ENCODE results near the gene NINJ1.

The NINJ1 gene

DNA sequence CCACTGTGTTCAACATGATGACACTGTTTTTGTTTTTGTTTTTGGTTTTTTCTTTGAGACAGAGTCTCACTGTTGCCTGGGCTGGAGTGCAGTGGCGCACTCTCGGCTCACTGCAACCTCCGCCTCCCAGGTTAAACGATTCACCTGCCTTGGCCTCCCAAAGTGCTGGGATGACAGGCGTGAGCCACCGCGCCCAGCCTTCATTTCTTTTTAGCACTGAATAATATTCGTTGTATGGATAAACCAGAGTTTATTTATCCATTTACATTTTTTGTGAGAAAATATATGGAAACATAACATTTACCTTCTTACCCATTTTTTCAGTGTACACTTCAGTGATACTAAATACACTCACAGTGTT is 33.8 kb downstream of the NINJ1 start:
- DNase-seq (ENCODE audit: low spot score) = no peak
- no peaks in the 10 kb centered on the region for H3K27me3 Mint-ChIP-seq (ENCODE audit: low read depth)
- H3K27ac Mint-ChIP-seq = peak overlapping the region; percentile 23
- H3K9me3 Mint-ChIP-seq = peaks cover 24% of the 10 kb centered on the region
- H3K4me3 Mint-ChIP-seq = peak overlapping the region; percentile 7
- peaks cover 52% of the 10 kb centered on the region for H3K4me1 Mint-ChIP-seq (ENCODE audit: low read depth)
- H3K36me3 Mint-ChIP-seq (ENCODE audit: low read depth) = peaks cover 38% of the 10 kb centered on the region

DNA sequence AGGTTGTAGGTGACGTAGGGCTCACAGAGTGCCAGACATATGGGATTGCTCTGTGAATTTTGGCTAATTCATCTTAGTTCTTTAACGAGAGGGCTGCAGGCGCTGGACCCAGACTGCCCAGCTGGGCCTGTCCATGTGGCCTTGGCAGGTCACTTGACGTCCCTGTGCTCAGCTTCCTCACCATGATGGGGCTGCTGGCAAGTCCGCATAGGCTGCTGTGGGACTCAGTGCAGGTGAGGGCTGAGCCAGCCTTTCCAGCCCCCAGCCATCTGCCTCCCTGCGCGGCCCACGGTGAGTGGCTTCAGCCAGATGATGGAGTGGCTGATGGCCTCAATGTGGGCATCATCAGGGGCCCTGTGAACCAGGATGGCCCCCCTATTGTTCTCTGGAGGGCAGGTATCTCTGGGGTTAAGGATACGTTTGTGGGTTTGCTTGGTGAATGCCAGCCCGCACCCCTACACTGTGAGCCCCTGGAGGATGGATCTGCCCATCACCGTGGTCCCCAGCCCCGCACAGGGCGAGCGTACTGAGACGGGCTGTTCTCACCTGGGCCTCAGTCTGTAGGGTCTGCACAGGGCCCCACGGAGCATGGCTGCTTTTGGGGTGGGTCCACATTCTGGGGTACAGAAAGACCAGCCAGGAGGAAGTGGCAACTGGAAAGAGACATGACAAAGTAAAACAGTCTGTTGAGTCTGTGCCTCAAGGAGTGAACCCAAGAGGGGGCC is 34.3 kb downstream of the NINJ1 start:
- Mint-ChIP-seq H3K4me1 (ENCODE audit: low read depth) (peaks cover 49% of the 10 kb centered on the region), H3K27me3 (ENCODE audit: low read depth) (no peaks in the 10 kb centered on the region), H3K4me3 (peak overlapping the region; percentile 88), H3K36me3 (ENCODE audit: low read depth) (peaks cover 33% of the 10 kb centered on the region), H3K9me3 (peaks cover 21% of the 10 kb centered on the region), H3K27ac (peak overlapping the region; percentile 58)
- no peak for DNase-seq (ENCODE audit: low spot score)

DNA sequence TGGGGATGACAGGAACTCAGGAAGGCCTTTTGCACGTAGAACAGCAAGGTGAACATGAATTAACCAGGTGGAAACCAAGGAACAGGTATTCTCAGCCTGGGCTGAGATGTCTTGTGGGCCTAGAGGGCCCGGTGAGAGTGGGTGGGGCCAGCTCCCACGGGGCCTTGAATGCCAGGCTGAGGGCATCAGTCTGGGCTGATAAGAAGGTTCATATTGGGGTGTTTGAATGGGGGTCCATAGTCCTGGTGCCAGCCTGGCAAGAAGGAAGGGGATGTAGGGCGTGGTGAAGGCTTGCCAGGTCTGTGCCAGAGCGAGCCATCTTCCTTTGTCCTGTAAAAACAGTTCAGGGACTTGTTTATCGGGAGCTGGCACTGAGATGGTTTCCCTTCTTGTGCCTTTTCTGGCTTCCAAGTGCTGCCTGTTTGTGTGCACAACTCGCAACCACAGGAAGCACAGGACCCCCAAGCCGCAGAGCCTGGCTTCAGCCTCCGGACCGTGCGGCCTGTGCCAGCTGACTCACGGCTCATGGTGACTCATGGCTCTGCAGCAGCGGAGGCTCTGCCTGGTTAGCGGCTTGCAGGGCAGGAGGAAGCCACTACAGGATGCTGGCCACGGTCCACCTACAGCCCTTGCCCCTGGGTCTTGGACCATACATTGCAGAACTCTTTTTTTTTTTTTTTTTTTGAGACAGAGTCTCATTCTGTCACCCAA is 35.7 kb downstream of the NINJ1 start:
- Mint-ChIP-seq H3K36me3 (ENCODE audit: low read depth) (peaks cover 23% of the 10 kb centered on the region), H3K27me3 (ENCODE audit: low read depth) (no peaks in the 10 kb centered on the region), H3K4me3 (peak overlapping the region; percentile 88), H3K27ac (peak overlapping the region; percentile 88), H3K9me3 (peaks cover 10% of the 10 kb centered on the region), H3K4me1 (ENCODE audit: low read depth) (peaks cover 54% of the 10 kb centered on the region)
- peak; percentile 78 for DNase-seq (ENCODE audit: low spot score)

DNA sequence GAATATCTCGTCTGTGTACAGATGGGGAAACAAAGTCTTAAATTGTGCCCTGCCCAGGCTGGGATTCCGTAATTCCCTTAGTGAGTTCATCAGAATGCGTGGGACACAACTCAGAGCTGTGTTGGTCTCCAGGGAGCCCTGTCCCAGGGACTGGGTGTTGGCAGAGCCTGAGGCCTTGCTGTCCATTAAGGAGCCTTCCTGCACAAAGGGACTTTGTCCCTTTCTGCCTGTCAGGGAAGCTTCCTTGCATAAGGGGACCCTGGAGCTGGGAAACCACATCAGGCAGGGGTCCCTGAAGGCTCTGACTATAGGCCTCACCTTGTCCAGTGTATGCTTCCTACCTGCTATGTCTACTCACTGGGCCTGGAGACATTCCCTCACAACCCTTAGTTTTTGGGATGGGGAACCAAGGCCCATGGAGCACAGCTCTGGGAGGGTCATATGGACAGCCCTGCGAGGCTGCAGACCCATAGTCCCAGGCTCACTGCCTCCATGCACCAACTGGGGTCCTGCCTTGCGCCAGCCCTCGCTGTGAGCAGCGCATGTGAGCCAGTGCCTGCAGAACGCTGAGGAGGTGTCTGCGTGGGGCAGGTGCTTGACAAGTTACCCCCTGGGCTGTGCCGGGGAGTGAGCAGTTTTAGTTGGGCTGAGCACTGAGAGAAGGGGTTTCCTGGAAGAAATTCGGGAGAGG is 36.4 kb downstream of the NINJ1 start:
- Mint-ChIP-seq H3K4me3 (peak overlapping the region; percentile 88), H3K4me1 (ENCODE audit: low read depth) (peaks cover 55% of the 10 kb centered on the region), H3K27ac (peak overlapping the region; percentile 88), H3K9me3 (peaks cover 10% of the 10 kb centered on the region), H3K27me3 (ENCODE audit: low read depth) (no peaks in the 10 kb centered on the region), H3K36me3 (ENCODE audit: low read depth) (peaks cover 20% of the 10 kb centered on the region)
- no peak for DNase-seq (ENCODE audit: low spot score)

DNA sequence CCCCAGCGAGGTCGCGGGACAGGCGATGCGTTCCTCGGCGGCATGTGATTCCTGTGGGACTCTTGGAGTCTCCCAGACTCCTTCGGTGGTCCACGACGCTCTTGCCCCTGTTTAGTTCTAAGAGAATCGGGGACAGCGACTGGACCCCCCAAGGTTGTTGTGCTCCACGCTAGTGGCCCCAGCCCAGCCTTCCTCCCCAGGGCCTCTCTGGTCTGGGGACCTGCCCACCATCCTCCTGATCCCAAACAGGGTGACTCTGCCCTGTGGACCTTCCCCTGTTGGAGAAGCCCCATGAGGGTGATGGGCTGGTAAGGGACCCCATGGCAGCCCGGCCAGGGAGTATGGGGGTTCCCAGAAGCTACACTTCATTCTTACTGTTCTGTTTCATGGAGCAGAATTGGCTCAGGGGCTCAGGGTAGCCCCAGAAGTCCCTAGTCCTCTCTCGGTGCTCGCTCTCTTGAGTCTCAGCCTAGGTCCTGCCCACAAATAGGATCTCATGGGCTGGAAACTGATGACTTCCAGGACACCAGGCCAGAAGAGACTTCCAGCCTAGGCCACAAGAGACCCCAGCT is 37.2 kb downstream of the NINJ1 start:
- no peaks in the 10 kb centered on the region for H3K27me3 Mint-ChIP-seq (ENCODE audit: low read depth)
- H3K27ac Mint-ChIP-seq = peak overlapping the region; percentile 88
- peaks cover 57% of the 10 kb centered on the region for H3K4me1 Mint-ChIP-seq (ENCODE audit: low read depth)
- peaks cover 15% of the 10 kb centered on the region for H3K36me3 Mint-ChIP-seq (ENCODE audit: low read depth)
- peaks cover 8% of the 10 kb centered on the region for H3K9me3 Mint-ChIP-seq
- H3K4me3 Mint-ChIP-seq = peak overlapping the region; percentile 88
- DNase-seq (ENCODE audit: low spot score) = no peak

DNA sequence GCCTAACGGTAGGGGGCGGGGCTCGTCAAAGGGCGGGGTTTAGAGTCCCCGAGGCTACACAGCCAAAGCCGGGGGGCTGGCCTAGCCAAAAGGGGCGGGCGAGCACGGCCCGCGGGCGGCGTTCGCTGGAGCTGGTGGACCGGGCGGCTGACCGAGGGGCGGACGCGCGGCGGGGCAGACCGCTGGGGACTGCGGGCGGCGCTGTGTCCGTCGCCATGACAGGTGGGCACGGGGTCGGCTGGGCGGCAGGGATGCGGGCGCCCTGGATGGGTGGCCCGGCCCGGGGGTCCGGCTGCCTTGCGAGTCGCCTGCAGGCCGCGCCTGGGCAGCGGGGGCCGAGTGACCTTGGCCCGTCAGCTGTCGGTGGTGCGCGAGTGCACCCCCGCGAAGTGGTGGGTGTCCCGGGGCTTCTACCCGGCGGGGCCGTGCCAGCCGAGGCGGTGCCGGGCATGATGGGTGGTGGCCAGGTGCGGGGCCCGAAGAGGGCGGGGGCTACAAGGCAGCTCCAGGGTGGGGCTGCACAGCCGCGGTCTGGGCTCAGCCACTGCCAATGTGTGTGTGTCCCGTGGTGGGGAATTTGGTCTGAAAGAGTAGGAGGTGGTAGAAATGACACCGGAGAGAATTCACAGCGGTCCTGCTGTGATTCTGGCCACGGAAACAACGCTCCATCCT is 37.8 kb downstream of the NINJ1 start, which contains the start of gene CARD19:
TSS of gene CARD19 (plus strand) at position 87 of the 672 bp plus-strand sequence. CDS start at position 216, 129 bp downstream.
- DNase-seq (ENCODE audit: low spot score) = peak; percentile 57
- Mint-ChIP-seq H3K4me3 (peak within 1 kb of the TSS; percentile 88), H3K27ac (peak within 1 kb of the TSS; percentile 98), H3K27me3 (ENCODE audit: low read depth) (no peaks in the 10 kb centered on the region), H3K9me3 (peaks cover 10% of the 10 kb centered on the region), H3K36me3 (ENCODE audit: low read depth) (peaks cover 15% of the 10 kb centered on the region), H3K4me1 (ENCODE audit: low read depth) (peaks cover 63% of the 10 kb centered on the region)

DNA sequence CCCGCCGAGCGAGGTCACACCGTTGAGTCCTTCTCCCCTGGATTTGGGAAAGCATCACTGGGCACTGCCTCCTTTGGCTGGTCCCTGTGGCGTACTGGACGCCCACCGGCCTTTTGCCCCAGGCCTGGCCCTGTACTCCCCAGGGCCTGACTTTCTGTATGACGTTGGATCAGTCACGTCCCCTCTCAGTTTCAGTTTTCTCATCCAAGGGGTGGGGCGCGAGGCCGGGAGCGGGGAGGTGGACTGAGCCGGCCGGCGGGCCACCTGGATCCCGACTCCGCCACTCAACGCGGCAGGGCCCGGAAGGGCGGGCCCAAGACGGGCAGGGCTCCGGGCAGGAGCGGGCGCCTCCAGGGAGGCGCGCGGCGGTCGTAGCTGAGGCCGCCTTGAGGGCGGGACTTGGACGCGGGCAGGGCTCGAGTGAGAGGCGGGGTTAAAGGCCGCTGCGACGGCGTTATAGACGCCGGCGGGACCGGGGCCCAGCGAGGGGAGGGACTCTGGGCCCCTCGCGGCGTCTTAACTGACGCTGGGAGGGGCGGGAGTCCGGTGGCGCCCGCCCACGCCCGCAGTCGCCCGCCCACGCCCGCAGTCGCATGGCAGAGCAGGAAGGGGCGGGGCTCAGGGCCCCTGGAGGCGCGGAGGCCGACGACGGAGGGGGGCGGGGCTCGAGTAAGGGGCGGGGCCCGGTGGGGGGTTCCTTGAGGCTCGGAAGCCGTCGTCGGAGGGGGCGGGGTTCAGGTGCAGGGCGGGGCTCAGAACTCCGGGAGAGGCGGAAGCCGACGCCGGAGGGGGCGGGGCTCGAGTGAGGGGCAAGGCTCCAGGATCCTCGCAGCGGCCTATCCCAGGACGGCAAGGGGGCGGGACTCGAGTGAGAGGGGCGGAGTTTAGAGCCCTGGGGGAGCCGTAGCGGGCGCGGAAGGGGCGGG is 38.6 kb downstream of the NINJ1 start:
- H3K9me3 Mint-ChIP-seq = peaks cover 10% of the 10 kb centered on the region
- peaks cover 17% of the 10 kb centered on the region for H3K36me3 Mint-ChIP-seq (ENCODE audit: low read depth)
- peaks cover 63% of the 10 kb centered on the region for H3K4me1 Mint-ChIP-seq (ENCODE audit: low read depth)
- peak overlapping the region; percentile 84 for H3K4me3 Mint-ChIP-seq
- H3K27ac Mint-ChIP-seq = peak overlapping the region; percentile 98
- H3K27me3 Mint-ChIP-seq (ENCODE audit: low read depth) = no peaks in the 10 kb centered on the region
- peak; percentile 99 for DNase-seq (ENCODE audit: low spot score)

DNA sequence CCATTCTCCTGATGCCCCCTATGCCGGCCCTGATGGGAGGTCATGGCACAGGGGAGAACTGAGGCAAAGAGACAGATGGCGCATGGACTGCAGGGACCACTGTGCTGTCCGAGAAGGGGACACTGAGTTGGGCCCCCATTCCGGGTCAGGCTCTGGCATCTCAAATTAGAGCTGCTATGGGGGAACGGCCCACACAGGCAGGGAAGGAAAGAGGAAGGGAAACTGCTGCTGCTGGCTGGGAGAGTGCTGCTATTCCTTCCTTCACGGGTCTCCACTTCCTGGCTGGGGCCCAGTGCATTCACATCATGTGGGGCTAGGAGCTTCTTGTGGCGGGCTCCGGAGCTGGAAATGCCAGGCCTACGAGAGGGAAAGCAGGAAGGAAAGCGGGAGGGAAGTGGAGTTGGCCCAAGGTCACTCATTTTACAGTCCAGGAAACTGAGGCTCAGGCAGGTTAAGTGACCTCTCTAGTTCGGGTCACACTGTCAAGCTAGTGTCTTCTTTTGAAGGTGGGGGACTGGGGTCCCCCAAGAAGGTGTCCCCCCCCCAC is 39.3 kb downstream of the NINJ1 start:
- H3K27me3 Mint-ChIP-seq (ENCODE audit: low read depth) = no peaks in the 10 kb centered on the region
- peaks cover 22% of the 10 kb centered on the region for H3K36me3 Mint-ChIP-seq (ENCODE audit: low read depth)
- DNase-seq (ENCODE audit: low spot score) = no peak
- H3K4me3 Mint-ChIP-seq = peak overlapping the region; percentile 84
- peaks cover 60% of the 10 kb centered on the region for H3K4me1 Mint-ChIP-seq (ENCODE audit: low read depth)
- peaks cover 9% of the 10 kb centered on the region for H3K9me3 Mint-ChIP-seq
- H3K27ac Mint-ChIP-seq = peak overlapping the region; percentile 98

DNA sequence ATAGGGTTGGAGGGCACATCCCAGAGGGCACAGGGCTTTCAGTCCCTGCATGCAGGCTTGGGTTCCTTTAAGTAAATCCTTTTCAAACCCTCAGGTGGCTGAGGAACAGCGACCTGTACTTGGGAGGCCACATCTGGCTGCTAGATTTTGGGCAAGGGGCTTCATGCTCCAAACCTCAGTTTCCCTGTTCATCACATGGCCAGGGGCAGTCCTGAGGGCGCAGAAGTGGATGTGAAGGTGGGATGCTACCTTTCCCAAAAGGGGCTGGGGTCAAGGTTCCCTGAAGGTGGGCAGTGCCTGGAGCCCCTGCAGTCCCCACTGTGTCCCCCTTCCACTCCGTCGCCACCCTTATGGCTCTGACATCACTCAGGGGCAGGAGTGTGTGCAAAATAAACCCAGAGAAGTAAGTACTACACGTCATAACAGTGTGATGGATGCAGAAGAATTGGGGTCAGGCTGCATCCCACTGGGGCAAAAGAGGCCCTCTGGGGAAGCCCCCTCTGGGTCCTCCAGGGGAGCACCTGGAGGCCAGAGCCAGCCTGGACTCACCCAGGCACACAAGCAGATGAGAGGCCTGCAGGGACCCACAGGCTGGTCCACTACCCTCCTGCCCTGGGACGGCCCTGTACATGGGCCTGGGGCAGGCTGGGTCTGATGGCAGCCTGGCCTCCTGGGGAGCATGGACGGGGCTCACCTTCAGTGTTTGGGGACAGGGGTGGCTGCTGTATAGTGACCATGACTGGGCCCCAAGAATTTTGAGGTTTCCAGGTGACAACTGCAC is 40.0 kb downstream of the NINJ1 start:
- peaks cover 25% of the 10 kb centered on the region for H3K36me3 Mint-ChIP-seq (ENCODE audit: low read depth)

DNA sequence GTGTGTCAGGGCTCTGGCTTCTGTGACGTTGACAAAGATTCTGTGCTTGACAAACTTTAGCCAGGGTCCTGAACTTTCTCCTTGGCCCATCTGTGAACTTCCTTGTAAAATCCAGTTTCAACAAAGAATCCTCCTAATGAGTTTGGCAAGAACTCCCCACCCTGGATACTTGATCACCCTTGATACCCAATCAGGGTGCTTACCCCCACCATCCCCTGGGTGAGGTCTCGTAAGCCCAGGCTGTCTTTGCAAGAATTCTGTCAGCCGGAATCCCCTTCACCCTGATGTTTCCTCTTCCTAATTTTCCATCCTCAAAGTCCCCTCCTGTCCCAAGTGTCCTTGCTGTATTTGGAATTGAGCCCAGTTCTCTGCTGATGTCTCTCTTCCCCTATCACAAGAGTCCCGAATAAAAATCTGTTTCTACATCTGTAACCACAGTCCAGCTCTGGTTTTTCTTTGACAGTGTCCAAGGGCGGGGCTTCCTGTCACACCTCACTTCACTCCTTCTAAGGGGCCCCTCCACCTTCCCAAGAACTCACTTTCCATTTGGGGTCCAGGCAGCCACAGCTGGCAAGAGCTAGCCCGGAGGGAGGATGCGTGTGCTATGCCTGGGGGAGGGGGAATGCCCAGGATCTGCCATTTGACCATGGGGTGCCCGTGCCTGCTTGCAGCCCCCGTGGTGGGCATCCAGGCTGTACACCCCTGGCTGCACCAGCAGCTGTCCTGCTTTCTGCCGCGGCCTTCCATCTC is 40.7 kb downstream of the NINJ1 start:
- Mint-ChIP-seq H3K4me3 (peak overlapping the region; percentile 84), H3K36me3 (ENCODE audit: low read depth) (peaks cover 31% of the 10 kb centered on the region), H3K27ac (peak overlapping the region; percentile 98), H3K4me1 (ENCODE audit: low read depth) (peaks cover 54% of the 10 kb centered on the region), H3K9me3 (peaks cover 9% of the 10 kb centered on the region), H3K27me3 (ENCODE audit: low read depth) (no peaks in the 10 kb centered on the region)
- DNase-seq (ENCODE audit: low spot score) = peak; percentile 34

More for the DNA sequence above, 40.0 kb downstream of the NINJ1 start:
- no peak for DNase-seq (ENCODE audit: low spot score)
- peak overlapping the region; percentile 98 for H3K27ac Mint-ChIP-seq
- peaks cover 9% of the 10 kb centered on the region for H3K9me3 Mint-ChIP-seq
- peak overlapping the region; percentile 84 for H3K4me3 Mint-ChIP-seq
- H3K27me3 Mint-ChIP-seq (ENCODE audit: low read depth) = no peaks in the 10 kb centered on the region
- H3K4me1 Mint-ChIP-seq (ENCODE audit: low read depth) = peaks cover 56% of the 10 kb centered on the region

DNA sequence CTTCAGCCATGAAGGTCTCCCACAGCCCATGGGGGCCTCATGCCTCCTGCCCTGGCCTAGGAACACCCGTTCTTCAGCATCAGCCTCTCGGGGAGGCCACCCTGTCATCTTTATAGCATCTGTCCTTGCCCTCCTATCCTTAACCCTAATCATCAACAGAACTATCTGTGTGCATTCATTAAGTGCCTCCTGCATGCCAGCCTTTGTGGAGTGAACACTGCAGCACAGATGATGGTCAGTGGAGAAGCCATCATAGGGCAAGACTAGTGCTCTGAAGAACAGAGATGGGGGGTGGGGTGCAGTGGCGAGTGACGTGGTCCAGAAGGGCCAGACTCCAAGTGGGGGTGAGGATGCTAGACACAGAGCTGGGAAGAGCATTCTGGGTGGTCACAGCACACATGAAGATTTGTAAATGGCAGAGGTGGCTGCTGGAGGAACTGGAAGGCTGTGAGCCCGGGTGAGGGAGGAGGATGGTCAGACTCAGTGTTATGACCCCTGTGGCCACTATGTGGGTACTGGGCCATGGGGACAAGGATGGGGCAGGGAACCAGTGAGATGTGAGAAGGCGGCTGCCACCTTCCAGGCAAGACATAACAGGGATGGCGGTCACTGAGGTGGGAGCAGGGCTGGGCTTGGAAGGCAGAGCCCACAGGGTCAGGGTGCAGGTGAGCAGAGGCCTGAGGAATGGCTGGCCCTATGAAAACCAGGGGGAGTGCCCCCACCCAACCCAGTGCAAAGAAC is 41.6 kb downstream of the NINJ1 start:
- no peak for DNase-seq (ENCODE audit: low spot score)

More for the DNA sequence above, 41.6 kb downstream of the NINJ1 start:
- peaks cover 45% of the 10 kb centered on the region for H3K4me1 Mint-ChIP-seq (ENCODE audit: low read depth)
- H3K27ac Mint-ChIP-seq = peak overlapping the region; percentile 83
- peaks cover 9% of the 10 kb centered on the region for H3K9me3 Mint-ChIP-seq
- H3K27me3 Mint-ChIP-seq (ENCODE audit: low read depth) = no peaks in the 10 kb centered on the region
- peak overlapping the region; percentile 84 for H3K4me3 Mint-ChIP-seq
- H3K36me3 Mint-ChIP-seq (ENCODE audit: low read depth) = peaks cover 35% of the 10 kb centered on the region

Data from T-helper 2 cell treated with Interferon-gamma antibody and Interleukin-4, amounts not matched to agents 5 μg/mL and 100 μg/mL, for 36 hours (primary cell).